Esophagus muscularis mucosa (tissue), 4 donors: ENCODE data around the gene TRAF3. TPM values are rescaled to one million over a fixed set of nuclear protein-coding genes. Genes with fewer than 3 reads are reported as not detected.

Experiments used
- DNase-seq: peaks from one replicate; pipeline ENCODE4 v3.0.0-alpha.2; 2017; ENCODE audit errors: extremely low spot score
- H3K27ac ChIP-seq, 4 donors: fragments of 200-600 bp; sonication (generic); replicated peaks in 1 of 4; 1 replicate in 3 of 4; 2 replicates in 1 of 4; pipeline ENCODE4 v1.5.1; 2016 to 2019; ENCODE audit warnings: mild to moderate bottlenecking in 1 of 4
- H3K27me3 ChIP-seq, 4 donors: fragments of 200-600 bp; sonication (generic); one replicate each; pipeline versions ENCODE4 v1.5.1 to v1.6.0; 2016 to 2019
- H3K36me3 ChIP-seq, 4 donors: fragments of 200-600 bp; sonication (generic); one replicate each; pipeline ENCODE4 v1.5.1; 2016 to 2019
- H3K4me1 ChIP-seq, 4 donors: fragments of 200-600 bp; sonication (generic); one replicate each; pipeline ENCODE4 v1.5.1; 2016 to 2019
- H3K4me3 ChIP-seq, 4 donors: fragments of 200-600 bp; sonication (generic); 1 replicate in 2 of 4; 2 replicates in 2 of 4; pipeline ENCODE4 v1.5.1; 2016 to 2019; ENCODE audit warnings: mild to moderate bottlenecking in 4 of 4, moderate library complexity in 1 of 4
- H3K9me3 ChIP-seq, 4 donors: fragments of 200-600 bp; sonication (generic); 1 replicate in 3 of 4; 2 replicates in 1 of 4; pipeline ENCODE4 v1.5.1; 2016 to 2019
- EP300 ChIP-seq: sonication (generic); formaldehyde crosslinking; IDR thresholded peaks from one replicate; pipeline ENCODE4 v1.6.1; 2017; ENCODE audit warnings: antibody characterized with exemption
- POLR2A ChIP-seq: fragments of 450-650 bp; IDR thresholded peaks from one replicate; pipeline ENCODE4 v1.6.1; 2017; ENCODE audit warnings: antibody characterized with exemption, moderate library complexity, mild to moderate bottlenecking, low read depth
- POLR2AphosphoS5 ChIP-seq, 2 donors: sonication (generic); formaldehyde crosslinking; IDR thresholded peaks; one replicate each; pipeline ENCODE4 v1.6.1; 2017; ENCODE audit warnings: antibody characterized with exemption in 2 of 2
- WGBS: methylation state at CpG from one replicate; pipeline ENCODE4 v1.1.5; 2018; 5-methylcytosine and 5-hydroxymethylcytosine counted together
- intact Hi-C: fragments of 100-400 bp; cut with DNase I; formaldehyde crosslinking; loops from one replicate; pipeline ENCODE4 v1.15.1; 2023
- total RNA-seq, 4 donors: library from RNA; depleted of rRNA; stranded (reverse); fragments of >200 nt; gene quantifications; one replicate each; pipeline versions ENCODE4 v1.1.0 to v1.2.1, GENCODE V29; 2016
- TF ChIP-seq, protein P1 (sequence below), 3 experiments: fragments of 200-600 bp in 2 of 3; fragments of 450-650 bp in 1 of 3; sonication (generic) in 2 of 3; IDR thresholded peaks; one replicate each; pipeline ENCODE4 v1.5.1; 2017 to 2019; ENCODE audit warnings: antibody characterized with exemption in 3 of 3, mild to moderate bottlenecking in 2 of 3, moderate library complexity in 1 of 3

The TRAF3 gene
- total RNA-seq, 4 donors from 2014 or later = 9.6 to 19.1 (median 17.5) TPM

DNA sequence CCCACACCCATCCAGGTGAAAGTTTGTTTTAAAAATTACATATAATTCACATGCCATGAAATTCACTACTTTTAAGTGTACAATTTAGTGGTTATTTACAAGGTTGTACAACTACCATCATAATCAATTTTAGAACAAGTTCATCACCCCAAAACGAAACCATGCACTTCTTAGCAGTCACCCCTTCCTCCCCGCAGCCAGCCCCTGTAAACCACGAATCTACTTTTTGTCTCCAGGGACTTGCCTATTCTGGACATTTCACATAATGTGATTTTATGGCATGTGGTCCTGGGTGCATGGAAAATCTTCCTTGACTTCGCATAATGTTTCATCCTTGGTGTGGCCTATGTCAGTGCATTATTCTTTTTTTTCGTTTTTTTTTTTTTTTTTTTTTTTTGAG lies 19.2 kb upstream of the TRAF3 start:
- H3K36me3 ChIP-seq = no peaks in the 10 kb centered on the region
- WGBS = 88% methylated on average over 5 of the region's 5 CpGs

GRCh38 chr14:102759456-102760187 lies 17.6 kb upstream of the TRAF3 start:
- Histone ChIP-seq H3K27ac (no peak overlapping the region), H3K27me3 (peaks cover 0 to 48% (median 4%) of the 10 kb centered on the region in 4 donors), H3K4me1 (peaks cover 0 to 9% (median 8%) of the 10 kb centered on the region in 4 donors), H3K9me3 (no peaks in the 10 kb centered on the region), H3K4me3 (no peak overlapping the region), H3K36me3 (no peaks in the 10 kb centered on the region)
- WGBS = 55% methylated on average over 10 of the region's 10 CpGs
- TF ChIP-seq POLR2A (no peak), POLR2AphosphoS5 (IDR thresholded peaks at IDR 0.05) (no peak), EP300 (no peak)
- TF ChIP-seq, protein P1, sequence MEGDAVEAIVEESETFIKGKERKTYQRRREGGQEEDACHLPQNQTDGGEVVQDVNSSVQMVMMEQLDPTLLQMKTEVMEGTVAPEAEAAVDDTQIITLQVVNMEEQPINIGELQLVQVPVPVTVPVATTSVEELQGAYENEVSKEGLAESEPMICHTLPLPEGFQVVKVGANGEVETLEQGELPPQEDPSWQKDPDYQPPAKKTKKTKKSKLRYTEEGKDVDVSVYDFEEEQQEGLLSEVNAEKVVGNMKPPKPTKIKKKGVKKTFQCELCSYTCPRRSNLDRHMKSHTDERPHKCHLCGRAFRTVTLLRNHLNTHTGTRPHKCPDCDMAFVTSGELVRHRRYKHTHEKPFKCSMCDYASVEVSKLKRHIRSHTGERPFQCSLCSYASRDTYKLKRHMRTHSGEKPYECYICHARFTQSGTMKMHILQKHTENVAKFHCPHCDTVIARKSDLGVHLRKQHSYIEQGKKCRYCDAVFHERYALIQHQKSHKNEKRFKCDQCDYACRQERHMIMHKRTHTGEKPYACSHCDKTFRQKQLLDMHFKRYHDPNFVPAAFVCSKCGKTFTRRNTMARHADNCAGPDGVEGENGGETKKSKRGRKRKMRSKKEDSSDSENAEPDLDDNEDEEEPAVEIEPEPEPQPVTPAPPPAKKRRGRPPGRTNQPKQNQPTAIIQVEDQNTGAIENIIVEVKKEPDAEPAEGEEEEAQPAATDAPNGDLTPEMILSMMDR (IDR thresholded peaks at IDR 0.05) = no peak
- DNase-seq = no peak
- intact Hi-C loops = no loop called here

More for the DNA sequence above, 19.2 kb upstream of the TRAF3 start:
- intact Hi-C loops = no loop called here
- no peak for TF ChIP-seq POLR2AphosphoS5 (IDR thresholded peaks at IDR 0.05)
- TF ChIP-seq, protein P1 (IDR thresholded peaks at IDR 0.05) = no peak
- TF ChIP-seq EP300 = no peak
- no peak for TF ChIP-seq POLR2A
- H3K27ac ChIP-seq = no peak overlapping the region
- H3K4me3 ChIP-seq = no peak overlapping the region
- H3K9me3 ChIP-seq = no peaks in the 10 kb centered on the region
- H3K4me1 ChIP-seq = peaks cover 0 to 9% (median 8%) of the 10 kb centered on the region in 4 donors
- peaks cover 0 to 40% (median 4%) of the 10 kb centered on the region in 4 donors for H3K27me3 ChIP-seq
- DNase-seq = no peak

DNA sequence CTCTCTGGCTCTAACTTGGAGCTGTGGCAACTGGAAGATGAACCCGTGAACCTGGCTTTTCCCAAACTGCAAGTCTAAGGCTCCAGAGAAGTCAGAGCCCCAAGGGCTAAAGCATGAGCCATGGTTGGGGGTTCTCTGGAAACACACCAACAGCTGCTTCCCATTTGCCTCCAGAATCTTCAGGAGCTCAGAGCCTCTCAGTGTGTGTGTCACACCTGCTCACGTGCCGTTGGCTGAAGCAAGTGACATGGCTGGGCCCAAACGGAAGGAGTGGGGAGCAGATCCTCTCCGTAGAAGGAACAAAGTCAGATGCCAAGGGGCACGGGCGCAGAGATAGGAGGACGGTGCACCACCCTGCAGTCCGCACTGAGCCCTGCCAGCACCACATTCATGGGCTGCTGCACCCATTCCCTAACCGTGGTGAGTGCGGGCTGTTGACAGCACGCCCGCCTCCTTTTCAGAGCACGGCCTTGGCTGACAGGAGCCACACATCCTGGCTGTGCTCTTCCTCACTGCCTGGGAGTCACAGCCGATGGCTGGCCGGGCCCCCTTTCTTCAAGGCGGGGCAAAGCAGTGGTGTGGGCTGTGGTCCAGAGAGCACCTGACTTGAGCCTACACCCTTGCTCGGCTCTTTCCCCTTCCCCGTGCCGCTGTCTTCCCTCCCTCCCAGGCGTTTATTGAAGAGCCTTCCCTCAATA lies 16.6 kb upstream of the TRAF3 start:
- no peak for DNase-seq
- H3K4me1 ChIP-seq = peaks cover 0 to 9% (median 8%) of the 10 kb centered on the region in 4 donors
- H3K9me3 ChIP-seq = no peaks in the 10 kb centered on the region
- H3K36me3 ChIP-seq = no peaks in the 10 kb centered on the region
- H3K27ac ChIP-seq = no peak overlapping the region
- TF ChIP-seq, protein P1 (IDR thresholded peaks at IDR 0.05) = no peak
- H3K27me3 ChIP-seq = peaks cover 0 to 48% (median 4%) of the 10 kb centered on the region in 4 donors
- H3K4me3 ChIP-seq = no peak overlapping the region
- WGBS = 43% methylated on average over 19 of the region's 21 CpGs
- intact Hi-C loops = no loop called here

- WGBS = 61% methylated on average over 11 of the region's 15 CpGs
- intact Hi-C loops = no loop called here
- no peak for DNase-seq
- Histone ChIP-seq H3K27ac (no peak overlapping the region), H3K4me1 (peaks cover 0 to 9% (median 8%) of the 10 kb centered on the region in 4 donors), H3K27me3 (peaks cover 0 to 48% (median 4%) of the 10 kb centered on the region in 4 donors), H3K9me3 (no peaks in the 10 kb centered on the region), H3K36me3 (no peaks in the 10 kb centered on the region), H3K4me3 (no peak overlapping the region)
- no peak for TF ChIP-seq POLR2A
- TF ChIP-seq EP300 = no peak
- no peak for TF ChIP-seq POLR2AphosphoS5 (IDR thresholded peaks at IDR 0.05)
- TF ChIP-seq, protein P1 (IDR thresholded peaks at IDR 0.05) = no peak
Measured at GRCh38 chr14:102761206-102761605, 16.0 kb upstream of the TRAF3 start.
